C4-2B (cell line): ENCODE data around the gene LYPD6.

Source experiments
- H3K27ac ChIP-seq: fragments of 450-650 bp; 2 replicates; pipeline ENCODE4 v1.5.1; 2017
- CTCF ChIP-seq: fragments of 450-650 bp; conservative IDR thresholded peaks from 2 replicates; pipeline ENCODE4 v1.5.1; 2017; ENCODE audit warnings: mild to moderate bottlenecking
- ZFX ChIP-seq: fragments of 450-650 bp; IDR thresholded peaks from 2 replicates; pipeline ENCODE4 v1.6.1; 2017

LYPD6 gene

GRCh38 chr2:149410701-149411484, 80.5 kb downstream of the LYPD6 start:
- TF ChIP-seq ZFX (no peak), CTCF (no peak)
- H3K27ac ChIP-seq = no peak overlapping the region

- no peak overlapping the region for H3K27ac ChIP-seq
- TF ChIP-seq ZFX = no peak
- TF ChIP-seq CTCF = no peak
Measured at GRCh38 chr2:149413487-149413886, 83.1 kb downstream of the LYPD6 start.

- H3K27ac ChIP-seq = no peak overlapping the region
- no peak for TF ChIP-seq CTCF
- TF ChIP-seq ZFX = no peak
Measured at GRCh38 chr2:149415086-149415485, 84.7 kb downstream of the LYPD6 start.

- TF ChIP-seq CTCF (no peak), ZFX (no peak)
- no peak overlapping the region for H3K27ac ChIP-seq
Measured at GRCh38 chr2:149418065-149418464, 87.7 kb downstream of the LYPD6 start.

- no peak overlapping the region for H3K27ac ChIP-seq
- no peak for TF ChIP-seq ZFX
- TF ChIP-seq CTCF = no peak
Measured at GRCh38 chr2:149420053-149420963, 89.9 kb downstream of the LYPD6 start.

GRCh38 chr2:149421791-149422190, 91.4 kb downstream of the LYPD6 start:
- no peak for TF ChIP-seq CTCF
- no peak for TF ChIP-seq ZFX
- H3K27ac ChIP-seq = no peak overlapping the region
